Measurements from ENCODE around the gene ALDH1A1.

- no peak for TF ChIP-seq EZH2 (IDR thresholded peaks at IDR 0.05; ENCODE audit: insufficient read depth, low read length)
- TF ChIP-seq CTCF (IDR thresholded peaks at IDR 0.05; ENCODE audit: insufficient read depth, low read depth, low read length) = no peak
These were observed 49.8 kb downstream of the ALDH1A1 start for GRCh38 chr9:72903103-72903502.

All from astrocyte (in vitro differentiated cells and primary cell).